Measurements from ENCODE around the gene COX6B2. TPM values are rescaled to one million over a fixed set of nuclear protein-coding genes. Genes with fewer than 3 reads are reported as not detected.

The COX6B2 gene
- total RNA-seq, 2 experiments from 2014 or later = 0.28 TPM; not detected in 1

DNA sequence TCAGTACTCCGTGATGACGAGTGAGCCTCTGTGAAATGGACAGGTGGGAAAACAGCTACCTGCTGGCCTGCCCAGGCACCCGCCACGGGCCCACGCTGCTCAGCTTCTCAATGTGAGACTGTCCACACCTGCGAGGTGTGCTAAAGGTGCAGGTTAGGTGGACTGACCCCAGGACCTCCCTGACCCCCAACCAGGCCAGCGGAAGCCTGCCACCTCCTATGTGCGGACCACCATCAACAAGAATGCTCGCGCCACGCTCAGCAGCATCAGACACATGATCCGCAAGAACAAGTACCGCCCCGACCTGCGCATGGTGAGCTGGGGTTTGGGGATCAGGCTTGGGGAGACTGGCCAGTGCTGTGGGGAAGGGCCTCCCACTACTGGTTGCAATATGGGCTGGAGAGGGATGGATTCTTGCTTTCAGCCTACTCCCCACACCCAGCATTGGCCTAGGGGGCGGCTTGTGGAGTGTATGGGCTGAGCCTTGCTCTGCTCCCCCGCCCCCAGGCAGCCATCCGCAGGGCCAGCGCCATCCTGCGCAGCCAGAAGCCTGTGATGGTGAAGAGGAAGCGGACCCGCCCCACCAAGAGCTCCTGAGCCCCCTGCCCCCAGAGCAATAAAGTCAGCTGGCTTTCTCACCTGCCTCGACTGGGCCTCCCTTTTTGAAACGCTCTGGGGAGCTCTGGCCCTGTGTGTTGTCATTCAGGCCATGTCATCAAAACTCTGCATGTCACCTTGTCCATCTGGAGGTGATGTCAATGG is 33.4 kb upstream of the COX6B2 start:
- TF ChIP-seq, protein P1, sequence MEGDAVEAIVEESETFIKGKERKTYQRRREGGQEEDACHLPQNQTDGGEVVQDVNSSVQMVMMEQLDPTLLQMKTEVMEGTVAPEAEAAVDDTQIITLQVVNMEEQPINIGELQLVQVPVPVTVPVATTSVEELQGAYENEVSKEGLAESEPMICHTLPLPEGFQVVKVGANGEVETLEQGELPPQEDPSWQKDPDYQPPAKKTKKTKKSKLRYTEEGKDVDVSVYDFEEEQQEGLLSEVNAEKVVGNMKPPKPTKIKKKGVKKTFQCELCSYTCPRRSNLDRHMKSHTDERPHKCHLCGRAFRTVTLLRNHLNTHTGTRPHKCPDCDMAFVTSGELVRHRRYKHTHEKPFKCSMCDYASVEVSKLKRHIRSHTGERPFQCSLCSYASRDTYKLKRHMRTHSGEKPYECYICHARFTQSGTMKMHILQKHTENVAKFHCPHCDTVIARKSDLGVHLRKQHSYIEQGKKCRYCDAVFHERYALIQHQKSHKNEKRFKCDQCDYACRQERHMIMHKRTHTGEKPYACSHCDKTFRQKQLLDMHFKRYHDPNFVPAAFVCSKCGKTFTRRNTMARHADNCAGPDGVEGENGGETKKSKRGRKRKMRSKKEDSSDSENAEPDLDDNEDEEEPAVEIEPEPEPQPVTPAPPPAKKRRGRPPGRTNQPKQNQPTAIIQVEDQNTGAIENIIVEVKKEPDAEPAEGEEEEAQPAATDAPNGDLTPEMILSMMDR (IDR thresholded peaks at IDR 0.05) = no peak
- DNase-seq = peak in 1 of 14 experiments; percentile 31
- peak overlapping the region; percentile 100 for H3K4me3 Mint-ChIP-seq
- H3K36me3 ChIP-seq (ENCODE audit: insufficient read depth, low read length) = peaks cover 51% of the 10 kb centered on the region
- peaks cover 71% of the 10 kb centered on the region for H3K4me1 Mint-ChIP-seq (ENCODE audit: low read depth)
- H3K4me3 ChIP-seq (ENCODE audit: low read length) = peak overlapping the region; percentile 99
- H3K27ac ChIP-seq (ENCODE audit: low read depth in 1 of 2, low read length in 2 of 2) = peak overlapping the region; percentile 42 to 54
- intact Hi-C loops (cut with DNase I, micrococcal nuclease) = loop anchor here (2.0 to 5.0 kb wide), 3 partner anchors 36 to 254 kb away; partner anchors contain the start of genes COX6B2 (in 1 of the 2), ISOC2 (in 1 of the 2), ZNF580 (in 1 of the 2) and ZNF581 (in 1 of the 2)
- H3K27me3 Mint-ChIP-seq = no peaks in the 10 kb centered on the region
- H3K9me3 Mint-ChIP-seq = no peaks in the 10 kb centered on the region
- H3K9me3 ChIP-seq (ENCODE audit: control insufficient read depth in 1 of 2, insufficient read depth in 1 of 2, low read length in 2 of 2) = no peaks in the 10 kb centered on the region
- no peaks in the 10 kb centered on the region for H3K27me3 ChIP-seq (ENCODE audit: control insufficient read depth in 1 of 2, insufficient read depth in 2 of 2, low read length in 2 of 2)
- ChIA-PET POLR2A (interaction anchor here (1.0 to 5.4 kb wide), 7 partner anchors 12 to 128 kb away, joined by 4 to 45 read pairs (median 10); partner anchors contain the start of genes KMT5C, PPP6R1 and UBE2S), CTCF (no interaction called here)
- peaks cover 68% of the 10 kb centered on the region for H3K36me3 Mint-ChIP-seq (ENCODE audit: low read depth)
- peaks cover 70% of the 10 kb centered on the region for H3K4me1 ChIP-seq (ENCODE audit: insufficient read depth, low read length)
- H3K27ac Mint-ChIP-seq = peak overlapping the region; percentile 97
- no peak for ATAC-seq (ENCODE audit: poor library complexity)

DNA sequence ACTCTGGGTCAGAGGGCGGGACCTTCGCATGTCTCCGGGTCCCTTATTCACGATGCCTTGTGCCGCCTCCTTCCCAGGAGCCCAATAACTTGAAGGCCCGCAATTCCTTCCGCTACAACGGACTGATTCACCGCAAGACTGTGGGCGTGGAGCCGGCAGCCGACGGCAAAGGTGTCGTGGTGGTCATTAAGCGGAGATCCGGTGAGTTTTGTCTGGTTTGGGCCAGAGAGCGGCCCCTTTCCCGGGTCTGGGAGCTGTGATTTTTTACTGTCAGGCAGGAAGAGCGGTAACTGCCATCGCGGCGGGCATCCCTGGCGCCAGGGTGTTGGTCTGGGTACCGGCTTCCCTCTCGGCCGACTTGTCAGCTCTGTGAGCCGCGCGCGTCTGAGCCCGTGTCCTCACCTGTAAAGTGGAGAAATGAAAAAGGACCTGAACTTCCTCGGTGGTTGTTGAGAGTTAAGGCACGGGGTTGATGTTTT is 32.0 kb upstream of the COX6B2 start:
- Histone ChIP-seq H3K4me1 (ENCODE audit: insufficient read depth, low read length) (peaks cover 76% of the 10 kb centered on the region), H3K36me3 (ENCODE audit: insufficient read depth, low read length) (peaks cover 48% of the 10 kb centered on the region), H3K27me3 (ENCODE audit: control insufficient read depth in 1 of 2, insufficient read depth in 2 of 2, low read length in 2 of 2) (no peaks in the 10 kb centered on the region), H3K4me3 (ENCODE audit: low read length) (peak overlapping the region; percentile 99), H3K9me3 (ENCODE audit: control insufficient read depth in 1 of 2, insufficient read depth in 1 of 2, low read length in 2 of 2) (no peaks in the 10 kb centered on the region), H3K27ac (ENCODE audit: low read depth in 1 of 2, low read length in 2 of 2) (peak overlapping the region; percentile 72 to 96)
- intact Hi-C loops (cut with DNase I, micrococcal nuclease) = loop anchor here (1.0 to 5.0 kb wide), 4 partner anchors 20 to 256 kb away; partner anchors contain the start of genes COX6B2 (in 1 of the 2), ISOC2 (in 1 of the 2), ZNF580 (in 1 of the 2) and ZNF581 (in 1 of the 2)
- Mint-ChIP-seq H3K4me1 (ENCODE audit: low read depth) (peaks cover 81% of the 10 kb centered on the region), H3K27me3 (no peaks in the 10 kb centered on the region), H3K36me3 (ENCODE audit: low read depth) (peaks cover 63% of the 10 kb centered on the region), H3K27ac (peak overlapping the region; percentile 97), H3K4me3 (peak overlapping the region; percentile 100), H3K9me3 (no peaks in the 10 kb centered on the region)
- no peak for ATAC-seq (ENCODE audit: poor library complexity)
- TF ChIP-seq, protein P1 (IDR thresholded peaks at IDR 0.05) = no peak
- DNase-seq = peak in 2 of 14 experiments; percentile 15 to 39
- ChIA-PET CTCF (no interaction called here), POLR2A (interaction anchor here (1.0 to 5.4 kb wide), 7 partner anchors 13 to 132 kb away, joined by 4 to 45 read pairs (median 10); partner anchors contain the start of genes KMT5C, PPP6R1 and UBE2S)

DNA sequence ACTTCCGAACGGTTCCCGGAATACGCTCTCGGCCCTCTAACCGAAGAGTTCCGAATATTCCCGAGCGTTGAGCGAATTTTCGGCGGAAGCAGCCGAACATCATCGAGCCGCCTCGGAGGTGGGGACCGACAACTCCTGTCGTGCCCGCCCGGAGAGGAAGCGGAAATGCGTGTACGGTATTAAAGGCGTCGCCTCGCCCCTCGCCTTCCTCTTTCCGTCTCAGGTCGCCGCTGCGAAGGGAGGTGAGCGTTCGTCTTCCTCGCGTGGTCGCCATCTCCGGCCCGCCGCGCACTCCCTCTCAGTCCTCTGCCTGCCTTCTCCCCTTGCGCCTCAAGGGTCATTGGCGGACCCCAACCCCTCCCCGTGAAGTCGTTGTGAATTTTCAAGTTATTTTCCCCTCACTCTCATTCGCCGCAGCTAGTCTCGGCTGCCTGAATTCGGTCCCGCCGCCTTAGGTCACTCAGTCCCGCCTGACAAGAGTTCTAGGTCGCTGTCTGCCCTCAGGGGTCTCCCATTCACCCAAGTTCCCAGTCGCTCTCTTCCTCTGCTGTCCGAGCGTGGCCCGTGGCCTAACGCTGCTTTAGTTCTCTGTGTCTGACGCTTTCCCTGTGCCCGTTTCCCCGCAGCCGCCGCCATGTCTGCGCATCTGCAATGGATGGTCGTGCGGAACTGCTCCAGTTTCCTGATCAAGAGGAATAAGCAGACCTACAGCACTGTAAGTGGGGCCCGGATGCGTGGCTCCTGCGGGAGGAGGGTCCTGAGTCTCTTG is 31.4 kb upstream of the COX6B2 start, which contains the start of gene RPL28:
RPL28 (plus strand) TSS at position 209 of the 769 bp plus-strand sequence; CDS start at position 635, 426 bp downstream.
- Mint-ChIP-seq H3K4me3 (peak within 1 kb of the TSS; percentile 100), H3K27ac (peak within 1 kb of the TSS; percentile 97), H3K36me3 (ENCODE audit: low read depth) (peaks cover 57% of the 10 kb centered on the region), H3K9me3 (no peaks in the 10 kb centered on the region), H3K27me3 (no peaks in the 10 kb centered on the region), H3K4me1 (ENCODE audit: low read depth) (peaks cover 82% of the 10 kb centered on the region)
- Histone ChIP-seq H3K27ac (ENCODE audit: low read depth in 1 of 2, low read length in 2 of 2) (peak within 1 kb of the TSS; percentile 72 to 96), H3K27me3 (ENCODE audit: control insufficient read depth in 1 of 2, insufficient read depth in 2 of 2, low read length in 2 of 2) (no peaks in the 10 kb centered on the region), H3K4me3 (ENCODE audit: low read length) (peak within 1 kb of the TSS; percentile 99), H3K36me3 (ENCODE audit: insufficient read depth, low read length) (peaks cover 42% of the 10 kb centered on the region), H3K9me3 (ENCODE audit: control insufficient read depth in 1 of 2, insufficient read depth in 1 of 2, low read length in 2 of 2) (no peaks in the 10 kb centered on the region), H3K4me1 (ENCODE audit: insufficient read depth, low read length) (peaks cover 73% of the 10 kb centered on the region)
- CTCF ChIA-PET = no interaction called here
- intact Hi-C loops (cut with DNase I, micrococcal nuclease) = loop anchor here (1.0 to 5.0 kb wide), 7 partner anchors 20 to 256 kb away; partner anchors contain the start of genes KMT5C (in 2 of the 2), COX6B2 (in 1 of the 2), ISOC2 (in 1 of the 2) and PPP6R1 (in 1 of the 2)
- DNase-seq = peak; percentile 96 to 99 (median 98)
- ATAC-seq (ENCODE audit: poor library complexity) = peak; percentile 78
- TF ChIP-seq, protein P1 (IDR thresholded peaks at IDR 0.05) = no peak
- POLR2A ChIA-PET = interaction anchor here (1.6 to 5.4 kb wide), 5 partner anchors 14 to 126 kb away, joined by 4 to 45 read pairs (median 10); partner anchors contain the start of genes KMT5C, PPP6R1 and UBE2S

Data from CD4-positive, alpha-beta T cell (primary cell).